Activated CD8-positive, alpha-beta memory T cell treated with anti-CD3 and anti-CD28 coated beads, Interleukin-2, amount 50 U/mL, for 24 hours (primary cell): ENCODE data around the gene TGFB1.

Experiments
- DNase-seq: peaks from one replicate; pipeline ENCODE4 v3.0.0-alpha.2; 2020; ENCODE audit errors: extremely low read depth

The TGFB1 gene

DNA sequence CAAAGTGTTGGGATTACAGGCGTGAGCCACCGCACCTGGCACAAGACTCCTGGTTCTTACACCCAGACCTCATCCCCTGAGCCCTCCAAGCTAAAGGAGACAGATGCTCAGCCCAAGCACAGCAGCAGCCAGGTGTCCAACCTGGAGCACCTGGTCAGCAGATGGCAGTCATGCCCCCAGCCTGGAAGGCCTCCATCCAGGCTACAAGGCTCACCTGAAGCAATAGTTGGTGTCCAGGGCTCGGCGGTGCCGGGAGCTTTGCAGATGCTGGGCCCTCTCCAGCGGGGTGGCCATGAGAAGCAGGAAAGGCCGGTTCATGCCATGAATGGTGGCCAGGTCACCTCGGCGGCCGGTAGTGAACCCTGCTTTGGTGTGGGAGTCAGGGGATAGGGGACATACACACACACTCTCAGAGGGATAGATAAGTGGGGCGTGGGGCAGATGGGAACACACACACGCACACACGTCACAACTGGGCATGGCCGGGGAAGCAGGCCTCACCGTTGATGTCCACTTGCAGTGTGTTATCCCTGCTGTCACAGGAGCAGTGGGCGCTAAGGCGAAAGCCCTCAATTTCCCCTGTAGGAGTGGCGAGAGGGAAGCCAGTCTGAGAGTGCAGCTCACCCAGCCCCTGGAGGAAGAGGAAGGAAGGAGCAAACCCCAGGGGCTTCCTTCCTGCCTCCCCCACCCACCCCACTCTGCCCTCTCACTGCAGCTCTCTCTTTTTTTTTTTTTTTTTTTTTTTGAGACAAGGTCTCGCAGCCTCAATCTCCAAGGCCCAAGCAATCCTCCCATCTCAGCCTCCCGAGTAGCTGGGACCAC lies 11.8 kb downstream of the TGFB1 start:
- no peak for DNase-seq

DNA sequence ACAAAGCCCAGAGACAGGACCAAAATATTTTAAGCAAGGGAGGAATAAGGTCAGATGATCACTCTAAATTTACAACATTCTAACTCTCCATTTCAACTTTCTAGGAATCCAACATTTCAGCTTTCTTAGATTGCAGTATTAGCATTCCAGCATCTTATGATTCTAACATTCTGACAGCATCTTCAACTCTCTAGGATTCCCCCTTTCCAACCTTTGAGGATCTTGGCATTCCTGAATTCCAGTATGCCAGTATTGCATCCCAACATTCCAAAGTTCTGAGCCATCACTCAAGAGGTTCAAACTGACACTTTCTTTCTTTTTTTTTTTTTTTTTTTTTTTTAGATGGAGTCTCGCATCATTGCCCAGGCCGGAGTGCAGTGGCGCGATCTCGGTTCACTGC lies 13.8 kb downstream of the TGFB1 start:
- DNase-seq = no peak

DNA sequence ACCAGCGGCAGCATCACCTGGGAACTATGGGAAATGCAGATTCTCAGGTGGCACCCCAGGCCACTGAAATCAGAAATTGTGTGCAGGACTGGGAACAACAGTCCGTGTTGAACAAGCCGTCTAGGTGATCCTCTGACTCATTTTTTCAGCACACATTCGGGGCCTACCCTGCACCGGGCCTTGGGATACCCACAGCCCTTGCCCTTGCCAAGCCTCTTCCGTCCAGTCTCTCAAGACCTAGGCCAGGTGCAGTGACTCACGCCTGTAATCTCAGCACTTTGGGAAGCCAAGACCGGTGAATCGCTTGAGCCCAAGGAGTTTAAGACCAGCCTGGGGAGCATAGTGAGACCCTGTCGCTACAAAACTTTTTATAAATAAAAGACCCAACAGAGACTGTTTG lies 18.3 kb downstream of the TGFB1 start:
- DNase-seq = no peak

DNA sequence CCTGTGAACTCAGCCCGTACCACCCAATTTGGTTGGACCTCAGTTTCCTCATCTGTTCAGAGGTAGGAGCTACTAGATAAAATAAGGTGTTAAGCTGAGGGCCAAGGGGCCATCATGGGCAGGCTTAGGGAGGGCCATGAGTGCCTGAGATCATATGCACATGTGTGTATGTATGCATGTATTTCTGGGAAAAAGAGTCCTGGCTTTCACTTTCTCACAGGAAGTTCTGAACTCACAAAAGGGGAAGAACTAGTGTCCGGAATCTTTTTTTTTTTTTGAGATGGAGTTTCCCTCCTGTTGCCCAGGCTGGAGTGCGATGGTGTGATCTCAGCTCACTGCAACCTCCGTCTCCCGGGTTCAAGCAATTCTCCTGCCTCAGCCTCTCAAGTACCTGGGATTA lies 18.9 kb downstream of the TGFB1 start:
- no peak for DNase-seq

DNA sequence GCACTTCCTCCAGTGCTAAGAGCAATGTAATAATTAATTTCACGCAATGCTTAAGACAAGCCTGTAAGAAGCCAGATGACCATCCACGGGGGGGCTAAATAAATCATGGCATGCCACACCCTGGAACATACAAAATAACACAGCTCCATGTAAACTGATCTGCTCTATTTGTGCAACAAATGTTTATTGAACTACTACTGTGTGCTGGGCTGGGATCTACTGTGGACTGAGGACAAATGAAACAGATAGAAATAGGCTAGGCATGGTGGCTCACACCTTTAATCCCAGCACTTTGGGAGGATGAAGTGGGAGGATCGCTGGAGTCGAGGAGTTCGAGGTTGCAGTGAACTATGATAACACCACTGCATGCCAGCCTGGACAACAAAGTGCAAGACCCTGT lies 21.3 kb downstream of the TGFB1 start:
- no peak for DNase-seq

DNA sequence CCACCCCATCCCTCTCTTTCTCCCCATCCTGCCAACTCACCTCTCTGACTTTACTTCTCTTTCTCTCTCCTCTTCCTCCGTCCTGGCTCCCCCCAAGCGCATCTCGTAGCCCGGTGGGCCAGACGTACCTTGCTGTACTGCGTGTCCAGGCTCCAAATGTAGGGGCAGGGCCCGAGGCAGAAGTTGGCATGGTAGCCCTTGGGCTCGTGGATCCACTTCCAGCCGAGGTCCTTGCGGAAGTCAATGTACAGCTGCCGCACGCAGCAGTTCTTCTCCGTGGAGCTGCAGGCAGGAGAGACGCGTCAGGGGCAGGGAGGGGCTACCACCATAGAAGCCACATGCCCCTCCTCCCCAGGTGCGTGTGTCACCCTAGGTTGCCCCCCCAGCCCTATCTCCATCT lies 21.7 kb downstream of the TGFB1 start:
- DNase-seq = no peak

DNA sequence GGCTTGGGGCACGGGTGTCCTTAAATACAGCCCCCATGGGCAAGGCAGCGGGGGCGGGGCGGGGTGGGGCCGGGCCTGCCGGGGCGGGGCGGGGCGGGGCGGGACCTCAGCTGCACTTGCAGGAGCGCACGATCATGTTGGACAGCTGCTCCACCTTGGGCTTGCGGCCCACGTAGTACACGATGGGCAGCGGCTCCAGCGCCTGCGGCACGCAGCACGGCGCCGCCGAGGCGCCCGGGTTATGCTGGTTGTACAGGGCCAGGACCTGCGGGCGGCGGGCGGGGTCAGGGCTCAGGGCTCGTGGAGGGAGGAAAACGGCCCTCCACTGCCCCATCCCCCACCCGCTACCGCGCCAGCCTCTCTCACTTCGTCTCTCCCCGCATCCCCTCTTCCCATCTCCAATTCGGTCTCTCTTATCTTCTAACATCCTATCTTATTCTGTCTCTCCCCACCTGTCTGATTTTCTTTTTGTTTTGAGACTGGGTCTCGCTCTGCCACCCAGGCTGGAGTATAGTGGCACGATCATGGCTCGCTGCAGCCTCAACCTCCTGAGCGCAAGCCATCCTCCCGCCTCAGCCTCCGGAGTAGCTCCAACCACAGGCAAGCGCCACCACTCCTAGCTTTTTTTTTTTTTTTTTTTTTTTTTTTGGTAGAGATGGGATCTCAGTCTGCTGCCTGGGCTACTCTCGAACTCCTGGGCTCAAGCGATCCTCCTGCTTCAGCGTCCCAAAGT lies 22.6 kb downstream of the TGFB1 start:
- no peak for DNase-seq

DNA sequence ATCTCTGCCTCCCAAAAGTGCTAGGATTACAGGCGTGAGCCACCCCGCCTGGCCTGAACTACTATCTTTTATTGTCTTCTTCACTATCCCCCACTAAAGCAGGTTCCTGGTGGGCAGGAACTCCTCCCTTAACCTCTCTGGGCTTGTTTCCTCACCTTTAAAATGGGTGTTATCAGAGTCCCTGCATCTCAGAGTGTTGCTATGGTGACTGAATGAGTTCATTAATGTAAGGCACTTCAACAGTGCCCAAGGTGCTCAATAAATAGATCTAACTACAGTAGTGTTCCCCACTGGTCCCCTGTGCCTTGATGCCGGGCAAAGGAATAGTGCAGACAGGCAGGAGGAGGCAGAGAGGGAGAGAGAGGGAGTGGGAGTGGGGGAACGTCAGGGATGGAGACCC lies 23.2 kb downstream of the TGFB1 start:
- no peak for DNase-seq

DNA sequence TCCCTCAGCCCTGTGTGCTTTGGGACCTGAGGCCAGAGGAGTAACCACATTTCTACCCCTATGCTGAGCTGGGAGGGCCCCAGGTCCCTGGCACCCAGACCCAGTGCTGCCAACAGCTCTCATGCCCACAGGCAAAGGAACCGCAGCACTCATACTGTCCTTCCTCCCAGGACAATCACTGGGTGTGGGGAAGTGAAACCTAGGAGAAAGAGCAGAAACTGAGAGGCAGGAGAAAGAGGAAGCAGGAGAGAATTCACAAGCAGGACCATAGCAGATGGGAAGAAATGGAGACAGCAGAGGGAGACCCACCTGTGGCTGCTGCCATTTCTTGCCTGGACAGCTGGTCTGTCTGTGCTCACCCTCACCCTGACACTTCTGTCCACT lies 24.9 kb downstream of the TGFB1 start:
- DNase-seq = no peak

DNA sequence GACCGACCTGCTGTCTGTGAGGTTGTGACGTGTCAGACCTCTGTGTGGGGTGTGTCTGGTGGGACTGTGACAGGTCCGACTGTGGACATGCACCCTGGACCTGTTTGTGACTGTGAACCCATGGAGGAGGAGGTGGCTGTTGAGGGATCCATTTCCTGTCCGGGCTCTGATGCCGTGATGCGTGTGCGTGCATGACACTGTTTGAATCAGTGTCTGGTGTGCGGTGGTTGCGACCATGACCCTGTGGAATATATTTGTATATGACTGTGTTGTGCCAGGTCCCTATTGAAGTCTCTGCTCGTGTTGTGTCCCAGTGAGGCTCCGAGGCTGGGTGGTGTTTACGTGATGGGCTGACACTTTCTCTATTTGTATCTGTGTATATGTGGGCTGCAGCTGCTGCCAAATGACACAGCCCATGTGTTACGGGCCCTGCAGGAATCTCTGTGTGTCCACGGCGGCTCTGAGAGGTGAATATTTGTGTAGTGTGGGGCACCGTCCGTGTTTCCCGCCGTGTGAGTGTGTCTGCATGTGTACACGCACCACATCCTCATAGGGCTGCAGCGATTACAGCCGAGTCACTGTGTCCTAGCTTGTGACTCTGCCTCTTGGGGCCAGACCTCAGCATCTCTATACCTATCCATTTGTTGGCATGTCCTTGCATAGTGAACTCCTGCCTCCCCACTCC lies 25.4 kb downstream of the TGFB1 start:
- DNase-seq = peak; percentile 42

DNA sequence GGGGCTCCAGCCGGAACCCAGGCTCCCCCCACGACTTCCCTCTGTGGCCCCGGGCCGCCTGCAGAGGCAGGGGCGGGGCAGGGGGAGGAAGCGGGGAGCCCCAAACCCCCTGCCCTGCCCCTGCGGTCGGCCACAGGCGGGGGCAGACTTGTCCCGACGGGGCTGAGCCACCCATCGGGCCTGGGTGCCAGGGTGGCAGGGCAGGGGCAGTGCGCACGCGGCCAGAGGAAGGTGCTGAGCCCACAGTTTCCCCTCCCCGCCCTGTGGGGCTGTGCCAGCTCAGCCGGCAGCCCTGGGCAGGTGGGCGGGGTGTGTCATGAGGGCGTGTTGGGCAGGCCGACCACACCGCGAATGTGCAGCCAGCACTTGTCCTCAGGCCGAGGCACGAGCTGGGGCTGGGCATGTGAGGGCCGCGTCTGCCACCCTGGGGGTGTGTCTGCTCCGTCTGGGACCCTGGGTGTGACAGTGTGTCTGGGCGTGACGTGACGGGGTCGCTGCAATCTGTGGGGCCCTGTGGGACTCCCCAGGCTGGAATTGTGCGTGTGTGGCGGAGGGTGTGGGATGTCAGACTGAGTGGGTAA lies 26.1 kb downstream of the TGFB1 start:
- DNase-seq = peak; percentile 69

DNA sequence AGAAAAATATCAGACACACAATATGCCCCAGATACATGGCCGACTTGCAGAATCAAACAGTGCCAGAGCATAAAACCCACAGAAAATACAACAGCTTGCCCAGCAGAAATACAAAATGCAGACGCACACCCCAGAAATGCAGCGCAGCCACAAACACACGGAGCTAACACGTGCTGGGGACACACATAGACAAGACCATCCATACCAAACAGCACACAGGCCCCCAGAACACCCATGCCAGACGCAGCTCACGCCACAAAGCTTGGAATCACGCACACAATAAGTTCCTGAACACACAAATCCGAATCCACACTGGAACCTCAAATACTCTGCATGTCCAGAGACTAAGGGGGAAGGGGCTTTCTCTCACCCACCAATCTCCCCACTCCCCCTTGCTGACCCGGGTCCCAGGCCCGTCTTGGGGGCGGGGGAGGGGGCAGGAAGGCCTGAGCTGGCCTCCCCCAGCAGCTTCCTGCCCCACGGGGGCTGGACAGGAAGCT lies 26.6 kb downstream of the TGFB1 start:
- no peak for DNase-seq

DNA sequence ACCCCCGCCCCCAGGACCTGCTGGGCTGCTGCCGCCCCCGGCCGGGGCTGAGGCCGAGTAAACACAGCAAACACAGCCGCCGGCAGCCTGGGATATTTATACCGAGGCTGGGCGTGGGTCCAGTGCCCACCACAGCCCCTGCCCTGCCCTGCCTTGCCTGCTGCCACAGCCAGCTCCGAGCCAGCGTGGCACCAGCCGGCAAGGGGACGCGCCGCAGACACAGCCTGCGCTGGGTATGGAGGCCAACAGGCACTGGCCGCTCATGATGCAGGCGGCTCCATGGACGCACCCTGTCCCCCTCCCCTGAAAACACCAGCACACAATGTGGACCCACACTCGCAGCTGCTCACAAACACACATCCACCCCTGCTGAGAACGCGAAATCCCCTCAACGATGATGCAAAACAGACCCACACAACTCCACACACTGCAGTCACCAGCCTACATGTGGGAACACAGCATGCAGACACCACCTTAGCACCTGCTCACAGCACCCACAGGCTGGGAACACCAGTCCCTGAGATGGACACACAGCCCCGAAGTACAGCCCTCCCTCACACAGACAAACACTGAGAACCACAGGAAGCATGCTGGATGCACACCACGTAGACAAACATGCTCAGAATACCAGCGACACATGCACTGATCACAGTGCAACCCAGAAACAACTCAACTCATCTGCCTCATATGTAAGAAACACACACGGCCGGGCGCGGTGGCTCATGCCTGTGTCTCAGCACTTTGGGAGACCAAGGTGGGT lies 27.6 kb downstream of the TGFB1 start:
- no peak for DNase-seq

DNA sequence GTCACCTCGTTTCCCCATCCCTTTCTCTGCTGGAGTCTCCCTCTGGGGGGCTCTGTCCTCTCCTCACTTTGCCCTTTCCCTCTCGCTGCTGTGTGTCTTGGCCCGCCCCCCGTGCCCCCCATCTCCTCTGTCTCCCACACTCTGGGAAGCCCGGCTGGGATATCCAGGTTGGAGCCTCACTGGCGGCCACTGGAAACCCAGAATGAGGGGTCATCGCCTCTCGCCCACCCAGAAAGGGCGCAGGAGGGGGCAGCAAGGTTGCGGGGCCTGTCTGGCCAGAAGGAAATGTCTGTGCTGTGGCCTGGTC lies 28.1 kb downstream of the TGFB1 start:
- DNase-seq = no peak

DNA sequence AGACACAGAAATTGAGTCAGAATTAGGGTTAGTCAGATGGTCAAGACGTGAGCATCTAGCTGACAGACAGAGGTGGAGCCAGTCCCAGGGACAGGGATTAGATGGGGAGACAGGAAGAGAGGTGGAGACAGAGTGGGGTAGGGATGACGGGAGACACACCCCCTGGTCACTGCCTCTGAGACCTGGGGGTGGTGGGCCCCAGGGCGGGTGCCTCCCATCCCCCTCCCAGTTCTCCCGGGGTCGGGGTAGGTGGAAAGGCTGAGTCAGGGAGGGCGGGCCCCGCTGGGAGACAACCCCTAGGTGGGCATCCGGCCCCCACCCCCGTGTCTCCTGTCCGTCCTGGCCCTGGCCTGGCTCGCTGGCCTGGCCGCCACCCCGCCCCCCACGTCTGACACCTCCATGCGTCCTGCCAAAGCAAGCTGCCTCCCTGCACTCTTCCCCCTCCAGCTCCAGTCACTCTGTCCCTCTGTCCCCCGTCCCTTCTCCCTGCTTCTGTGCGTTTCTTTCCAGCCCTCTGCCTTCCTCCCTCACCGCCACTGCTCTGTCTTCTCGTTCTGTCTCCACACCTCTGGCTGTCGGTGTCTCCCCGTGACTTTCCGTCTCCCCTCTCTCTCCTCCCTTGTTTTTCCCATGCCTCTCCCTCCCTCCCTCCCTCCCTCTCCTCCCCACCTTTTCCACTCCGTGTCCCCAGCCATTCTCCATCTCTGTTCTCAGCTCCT lies 28.6 kb downstream of the TGFB1 start:
- no peak for DNase-seq

DNA sequence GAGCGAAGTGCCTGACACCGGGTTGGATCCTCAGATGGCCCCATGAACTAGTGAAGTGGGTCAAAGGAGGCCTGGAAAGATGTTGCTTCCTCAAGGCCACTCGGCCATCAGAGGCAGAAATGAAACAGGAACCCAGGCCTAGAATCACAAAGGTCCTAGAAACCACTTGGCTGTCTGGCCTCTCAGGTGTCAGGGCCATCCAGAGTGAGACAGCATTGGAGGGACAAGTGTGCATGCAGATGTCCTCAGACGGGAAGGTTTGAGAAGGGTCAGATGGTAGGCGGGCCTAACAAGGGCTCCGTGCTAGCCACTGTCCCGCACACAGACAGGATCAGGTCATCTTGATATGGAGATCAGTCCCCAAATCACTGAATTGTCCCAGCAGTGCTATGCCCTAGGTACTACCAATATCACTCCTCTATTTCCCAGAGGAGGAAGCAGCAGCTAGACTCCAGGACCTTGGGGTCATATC lies 29.5 kb downstream of the TGFB1 start:
- DNase-seq = no peak

DNA sequence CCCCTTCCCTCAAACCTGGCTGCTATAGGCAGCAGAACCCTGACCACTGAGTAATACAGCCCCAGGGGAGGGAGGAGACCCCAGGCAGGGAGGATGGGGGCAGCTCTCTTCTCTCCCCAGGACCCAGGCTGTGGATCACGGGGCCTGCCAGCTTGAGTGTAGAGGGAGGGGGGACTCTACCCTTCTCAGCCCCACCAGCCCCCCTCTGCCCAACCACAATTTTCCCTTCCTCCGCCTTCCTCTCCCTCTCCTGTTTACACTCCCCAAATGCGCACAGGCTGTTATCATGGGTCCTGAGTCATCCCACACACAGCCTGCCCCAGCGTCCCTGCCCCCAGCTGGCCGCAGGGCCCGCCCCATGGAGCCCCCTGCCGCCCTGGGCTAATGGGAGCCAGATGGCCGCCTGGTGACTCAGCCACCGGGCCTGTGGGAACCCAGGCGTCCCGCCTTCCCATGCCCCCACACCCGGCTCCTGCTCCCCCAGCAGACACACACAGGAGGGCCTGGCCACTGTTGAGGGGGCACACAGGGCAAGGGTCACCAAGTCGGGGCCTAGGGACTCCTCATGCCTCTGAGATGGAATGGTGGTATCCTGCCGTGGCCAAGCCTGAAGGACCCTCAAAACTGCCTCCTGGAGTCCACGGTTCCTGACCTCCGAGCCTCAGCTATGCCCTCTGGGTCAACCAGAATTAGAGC lies 30.1 kb downstream of the TGFB1 start:
- DNase-seq = no peak

DNA sequence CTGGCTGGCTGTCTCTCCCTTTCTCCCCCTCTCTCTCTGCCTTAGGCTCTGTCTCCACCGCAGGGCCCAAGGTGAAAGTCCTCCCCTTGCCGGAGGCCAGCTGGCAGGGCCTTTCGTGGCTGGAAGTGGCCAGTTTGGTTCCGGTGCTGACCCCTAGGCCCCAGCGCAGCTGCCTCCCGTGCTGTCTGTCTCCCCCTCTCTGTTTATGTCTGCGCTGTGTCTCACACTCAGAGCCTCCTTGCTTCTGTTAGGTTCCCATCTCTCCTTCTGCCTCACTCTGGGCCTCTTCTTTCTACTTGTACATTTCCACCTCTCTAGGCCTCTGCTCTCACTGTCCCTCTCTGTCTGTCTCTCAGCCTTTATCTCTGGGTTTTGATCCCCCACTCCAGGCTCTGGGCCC lies 30.7 kb downstream of the TGFB1 start:
- no peak for DNase-seq

DNA sequence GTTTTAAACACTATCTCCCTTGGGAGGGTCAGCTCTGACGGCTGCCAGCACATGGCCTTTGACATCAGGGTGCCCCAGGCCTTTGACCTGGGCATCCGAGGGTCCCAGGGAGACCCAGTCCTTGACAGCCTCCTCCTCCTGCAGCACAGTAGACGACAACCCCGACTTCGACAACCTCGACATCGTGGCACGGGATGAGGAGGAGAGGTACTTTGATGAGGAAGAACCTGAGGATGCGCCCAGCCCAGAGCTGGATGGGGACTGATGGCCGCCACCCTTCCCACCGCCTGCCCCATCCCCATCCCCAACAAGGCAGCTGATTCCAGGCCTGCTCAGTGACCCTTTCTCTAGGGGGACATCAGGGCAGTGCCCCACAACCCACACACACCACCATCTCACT lies 31.3 kb downstream of the TGFB1 start:
- no peak for DNase-seq

DNA sequence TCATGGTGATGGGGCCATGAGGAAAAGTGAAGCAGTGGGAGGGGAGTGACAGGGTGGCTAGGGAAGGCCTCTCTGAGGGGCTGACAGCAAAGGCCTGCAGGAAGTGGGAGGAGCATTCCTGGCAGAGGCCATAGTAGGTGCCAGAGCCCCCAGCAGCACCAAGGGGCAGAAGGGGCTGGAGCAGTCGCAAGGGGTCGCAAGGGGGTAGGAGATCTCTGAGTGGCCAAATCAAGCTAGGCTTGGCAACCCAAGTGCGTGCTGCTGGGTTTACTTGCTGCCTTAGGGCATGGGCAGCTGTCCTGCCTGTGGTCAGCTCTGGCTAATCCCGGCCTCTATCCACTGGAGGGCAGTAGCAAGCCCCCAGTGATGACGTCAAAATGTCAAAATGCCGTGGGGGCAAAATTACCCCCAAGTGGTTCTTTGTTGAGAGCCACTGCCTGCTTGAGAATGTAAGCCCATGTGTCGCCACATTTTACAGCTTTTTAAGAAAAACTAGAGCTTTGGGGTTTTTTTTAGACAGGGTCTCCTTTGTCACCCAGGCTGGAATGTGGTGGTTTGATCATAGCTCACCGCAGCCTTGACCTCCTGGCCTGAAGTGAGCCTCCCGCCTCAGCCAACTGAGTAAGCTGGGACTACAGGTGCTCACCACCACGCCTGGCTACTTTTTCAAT lies 32.0 kb downstream of the TGFB1 start:
- DNase-seq = no peak
